GM21367 (cell line): ENCODE results near the gene LYL1.

Experiments
- ATAC-seq: cut with Tn5 transposase; IDR thresholded peaks from one replicate; pipeline ENCODE4 v1.9.1; 2021; ENCODE audit not compliant: unreplicated experiment

The LYL1 gene

DNA sequence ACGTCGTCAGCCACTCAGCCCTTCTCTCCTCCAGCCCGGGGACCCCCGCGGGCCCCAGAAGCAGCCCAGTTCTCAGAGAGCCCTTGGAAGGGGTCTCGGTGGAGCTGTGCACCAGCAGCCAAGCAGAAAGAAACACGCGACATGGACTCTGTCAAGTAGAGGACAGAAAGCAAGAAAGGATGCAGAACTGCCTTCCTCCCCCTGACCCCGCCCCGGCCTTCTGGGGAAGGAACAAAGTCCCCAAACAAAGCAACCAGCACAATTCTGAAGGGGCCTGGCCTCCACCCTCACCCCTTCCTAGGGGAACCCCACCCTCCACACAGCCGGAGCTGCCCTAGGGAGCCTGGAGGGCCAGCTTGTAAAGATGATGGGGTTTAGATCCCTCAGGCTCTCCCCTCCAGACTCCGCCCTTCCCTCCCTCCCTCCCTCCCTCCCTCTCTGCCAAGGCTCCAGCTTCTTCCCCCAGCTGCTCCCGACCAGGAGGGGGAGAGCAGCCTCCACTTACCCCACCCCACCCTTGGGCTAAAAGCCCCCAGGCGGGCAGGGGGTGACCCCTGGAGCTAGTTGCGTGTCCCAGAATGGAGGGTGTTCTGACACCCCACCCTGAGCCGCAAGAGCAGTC is 7.8 kb downstream of the LYL1 start:
- no peak for ATAC-seq

DNA sequence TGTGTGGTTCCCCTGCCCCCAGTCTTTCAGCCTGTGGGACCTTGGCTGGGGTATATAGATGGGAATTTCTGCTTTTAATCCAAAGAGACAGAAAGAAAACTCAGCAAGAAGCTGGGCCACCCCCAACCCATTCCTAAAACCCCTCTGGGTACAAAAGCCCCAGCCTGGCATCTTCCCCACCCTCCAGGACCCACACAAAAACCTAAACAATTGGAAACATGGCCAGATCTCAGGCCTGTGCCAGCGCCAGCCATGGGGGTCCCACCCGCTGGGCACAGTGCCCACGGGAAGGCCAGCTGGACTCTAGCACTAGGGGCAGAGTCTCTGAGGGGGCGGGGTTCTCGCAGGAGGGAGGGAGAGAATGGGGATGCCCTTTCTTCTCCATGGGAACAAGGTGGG is 8.6 kb downstream of the LYL1 start:
- no peak for ATAC-seq

DNA sequence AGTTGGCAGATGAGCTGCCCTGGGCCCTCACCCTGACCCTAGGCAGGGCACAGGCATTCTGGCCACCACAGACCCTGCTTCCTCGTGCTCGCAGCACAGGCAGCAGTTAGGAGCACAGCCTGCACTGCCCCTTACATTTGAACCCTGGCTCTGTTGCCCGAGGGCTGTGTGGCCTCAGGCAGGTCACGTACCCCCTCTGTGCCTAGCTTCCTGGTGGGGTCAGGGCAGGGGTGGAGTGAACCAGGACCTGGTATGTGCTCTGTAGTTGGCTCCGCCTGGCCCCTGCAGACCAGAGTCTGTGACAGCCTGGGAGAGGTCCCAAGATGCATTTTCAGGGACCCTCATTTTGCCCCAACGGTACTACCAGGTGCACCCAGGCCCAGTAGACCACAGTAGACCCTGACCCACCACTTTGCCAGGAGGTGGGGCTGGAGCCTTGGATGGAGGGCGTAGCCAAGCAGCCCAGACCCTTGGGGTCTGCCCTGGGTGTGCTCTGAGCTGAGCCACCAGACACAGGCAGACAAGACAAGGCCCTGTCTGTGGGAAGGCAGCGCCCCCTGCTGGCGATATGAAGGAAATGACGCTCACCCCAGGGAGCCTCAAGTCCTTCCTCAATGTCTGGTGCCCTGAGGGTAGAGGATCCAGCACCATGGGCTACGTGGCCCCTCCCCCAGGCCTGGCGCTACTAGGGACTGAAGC is 9.1 kb downstream of the LYL1 start:
- ATAC-seq: no peak

- no peak for ATAC-seq
Measured at GRCh38 chr19:13092606-13093235, 9.9 kb downstream of the LYL1 start.

GRCh38 chr19:13092158-13092543 is 10.5 kb downstream of the LYL1 start:
- ATAC-seq: no peak

GRCh38 chr19:13091400-13092157 is 11.1 kb downstream of the LYL1 start:
- no peak for ATAC-seq

GRCh38 chr19:13090511-13091231 is 12.0 kb downstream of the LYL1 start:
- no peak for ATAC-seq

GRCh38 chr19:13089857-13090507 is 12.7 kb downstream of the LYL1 start:
- no peak for ATAC-seq

- ATAC-seq: no peak
Measured at GRCh38 chr19:13089139-13089856, 13.4 kb downstream of the LYL1 start.

DNA sequence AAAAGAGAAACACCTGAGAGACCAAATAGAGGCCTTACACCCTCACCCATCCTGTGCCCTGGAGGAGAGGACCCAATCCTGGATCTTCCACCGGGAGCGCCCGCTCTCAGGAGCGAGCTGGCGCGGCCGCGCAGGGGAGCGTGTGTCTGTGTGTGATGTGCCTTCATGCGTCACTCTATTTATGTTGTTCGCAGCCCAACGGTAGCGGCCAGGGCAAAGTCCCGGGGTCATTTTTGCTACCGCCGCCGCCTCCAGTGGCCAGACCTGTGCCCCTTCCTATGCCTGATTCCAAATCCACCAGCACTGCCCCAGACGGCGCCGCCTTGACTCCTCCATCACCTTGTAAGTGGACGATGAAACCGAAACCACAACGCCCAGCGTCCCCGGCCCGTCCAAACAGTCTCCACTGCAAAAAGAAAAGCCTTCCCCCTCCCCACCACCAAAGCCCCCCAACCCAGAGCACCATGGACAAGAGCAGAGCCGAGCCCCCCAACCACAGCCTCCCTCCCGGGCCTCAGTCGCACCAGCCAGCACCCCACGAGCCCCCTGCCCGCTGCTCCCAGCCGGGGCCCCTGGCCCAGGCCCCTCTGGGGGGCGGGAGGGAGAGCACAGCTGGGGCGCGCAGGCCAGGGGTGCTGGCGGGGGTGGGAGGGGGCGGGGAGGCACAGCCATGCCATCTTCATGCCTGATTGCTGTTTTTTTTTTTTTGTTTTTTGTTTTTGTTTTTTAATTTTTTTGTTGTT is 14.7 kb downstream of the LYL1 start:
- ATAC-seq: no peak

DNA sequence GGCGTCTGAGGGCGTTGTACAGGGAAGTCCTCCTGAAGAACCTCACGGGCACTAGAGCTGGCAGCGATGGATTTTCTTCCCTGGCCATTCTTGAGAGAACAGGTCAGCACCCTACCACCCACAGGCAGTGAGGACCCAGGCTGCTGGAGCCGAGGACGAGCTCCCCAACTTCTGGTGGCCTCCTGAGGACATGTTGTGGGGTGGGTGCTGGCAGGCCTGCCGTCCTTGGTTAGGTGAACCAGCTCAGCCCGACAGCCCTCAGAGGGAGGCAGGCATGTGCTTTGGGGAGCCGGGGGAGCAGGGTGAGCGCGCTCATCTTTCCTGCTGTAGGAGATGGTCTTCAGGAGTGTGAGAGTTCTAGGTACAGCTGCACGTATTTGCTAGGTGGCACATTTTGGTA is 15.4 kb downstream of the LYL1 start:
- ATAC-seq: no peak

GRCh38 chr19:13086341-13086740 is 16.3 kb downstream of the LYL1 start:
- ATAC-seq: no peak

GRCh38 chr19:13085666-13086065 is 17.0 kb downstream of the LYL1 start:
- ATAC-seq: no peak

DNA sequence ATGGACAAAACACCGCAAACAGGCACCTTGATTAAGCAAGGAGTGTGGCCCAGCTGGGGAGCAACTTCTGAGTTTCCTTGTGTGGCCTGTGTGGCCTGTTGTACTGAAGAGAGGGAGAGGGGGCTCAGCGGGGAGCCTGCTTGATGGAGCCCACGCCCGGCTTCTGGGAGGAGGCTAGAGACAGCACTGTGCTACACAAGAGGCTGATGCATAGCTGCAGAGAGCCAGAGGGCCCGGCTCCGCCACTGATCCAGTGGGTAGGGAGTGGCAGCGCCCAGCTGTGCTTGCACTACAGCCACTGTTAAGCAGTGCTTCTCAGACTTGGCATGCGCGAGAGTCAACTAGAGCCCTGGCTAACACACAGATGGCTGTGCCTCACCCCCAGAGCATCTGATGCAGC is 19.0 kb downstream of the LYL1 start:
- no peak for ATAC-seq

DNA sequence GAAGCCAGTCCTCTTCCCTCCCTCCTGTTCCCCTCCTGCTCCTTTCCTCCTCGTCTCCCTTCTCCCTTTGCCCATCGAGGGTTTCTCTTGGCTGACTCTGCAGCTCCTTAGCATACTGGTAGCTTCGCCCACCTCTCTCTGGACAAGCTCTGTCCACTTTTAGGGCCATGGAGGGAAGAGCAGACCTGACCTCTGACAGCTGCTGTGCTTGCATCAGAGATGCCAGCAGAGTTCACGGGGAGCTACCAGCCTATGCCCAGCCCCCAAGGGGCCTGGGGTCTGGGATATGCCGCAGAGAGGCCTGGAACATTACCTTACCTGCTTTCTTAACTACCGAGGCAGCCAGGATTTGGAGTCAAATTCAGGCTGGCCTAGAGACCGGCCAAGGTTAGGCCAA is 19.7 kb downstream of the LYL1 start:
- no peak for ATAC-seq

DNA sequence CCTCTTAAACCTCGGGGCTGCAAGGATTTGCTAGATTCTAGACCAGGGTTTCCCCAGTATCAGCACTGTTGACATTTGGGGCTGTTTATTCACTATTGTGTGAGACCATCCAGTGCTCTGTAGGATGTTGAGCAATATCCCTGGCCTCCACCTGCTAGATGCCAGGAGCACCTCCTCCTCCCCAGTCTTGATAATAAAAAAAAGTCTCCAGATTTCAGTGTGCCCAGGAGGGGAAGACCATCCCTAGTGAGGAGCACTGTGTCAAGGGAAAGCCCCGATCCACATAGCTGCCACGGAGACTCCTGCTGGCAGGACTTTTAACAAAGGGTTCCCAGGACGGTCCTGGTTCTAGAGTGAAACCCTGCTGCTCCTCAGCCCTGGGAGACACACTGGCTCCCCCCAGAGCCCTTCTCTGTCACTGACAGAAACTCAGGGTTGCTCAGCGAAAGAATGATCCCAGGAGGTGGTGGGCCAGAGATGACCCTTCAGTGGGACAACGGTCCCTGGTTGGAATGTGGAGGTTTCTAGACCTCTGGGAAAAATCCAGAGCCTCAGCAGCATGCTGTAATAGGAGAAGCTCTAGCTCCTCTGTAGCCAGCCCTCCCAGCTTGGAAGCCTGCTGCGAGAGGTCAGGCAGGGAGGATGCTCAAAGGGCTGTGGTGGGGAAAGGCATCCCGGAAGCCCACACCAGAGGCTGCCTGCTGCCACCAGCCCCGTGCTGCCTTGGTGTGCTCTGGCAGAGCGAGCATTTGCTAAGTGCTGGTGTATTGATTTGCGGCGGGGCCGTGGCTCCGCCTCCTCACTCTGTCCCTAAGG is 20.3 kb downstream of the LYL1 start:
- ATAC-seq: no peak

- no peak for ATAC-seq
Measured at GRCh38 chr19:13079542-13079986, 23.1 kb downstream of the LYL1 start.

GRCh38 chr19:13078897-13079541 is 23.6 kb downstream of the LYL1 start:
- ATAC-seq: no peak
